Activated CD8-positive, alpha-beta memory T cell treated with anti-CD3 and anti-CD28 coated beads, Interleukin-2, amount 50 U/mL, for 24 hours (primary cell): ENCODE results near the gene LCNL1.

Source experiments
- DNase-seq: peaks from one replicate; pipeline ENCODE4 v3.0.0-alpha.2; 2020; ENCODE audit errors: extremely low read depth

The LCNL1 gene

DNA sequence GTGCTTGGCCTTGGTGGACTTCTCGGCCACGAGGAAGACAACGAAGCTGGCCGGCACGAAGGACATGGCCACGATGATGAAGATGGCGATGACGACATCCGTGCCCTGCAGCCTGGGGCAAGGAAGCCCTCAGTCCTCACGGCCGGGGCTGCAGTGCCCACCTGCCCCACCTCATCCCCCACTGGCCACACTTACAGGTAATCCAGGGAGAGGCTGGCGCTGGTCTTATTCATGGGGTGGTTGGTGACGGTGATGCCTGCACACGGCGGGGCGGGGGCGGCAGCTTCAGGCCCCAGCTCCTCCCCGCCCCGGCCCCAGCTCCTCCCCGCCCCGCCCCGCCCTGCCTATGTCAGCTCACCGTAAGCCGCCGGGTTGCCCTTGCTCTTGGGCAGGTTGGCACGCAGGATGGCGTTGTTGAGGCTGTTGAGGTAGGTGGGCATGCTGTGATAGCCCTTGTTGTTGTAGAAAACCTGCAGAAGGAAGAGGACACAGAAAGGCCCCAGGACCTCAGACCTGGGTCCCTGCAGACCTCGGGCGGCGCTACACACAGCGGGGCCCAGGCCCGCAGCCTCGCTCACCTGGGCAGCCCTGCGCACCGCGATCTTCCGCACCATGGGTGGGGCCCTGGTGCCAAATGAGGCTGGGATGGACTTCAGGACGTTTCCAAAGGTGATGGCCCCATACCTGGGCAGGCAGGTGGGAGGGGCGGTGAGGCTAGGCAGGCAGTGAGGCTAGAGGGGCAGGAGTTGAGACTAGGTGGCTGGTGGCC is 29.3 kb downstream of the LCNL1 start:
- no peak for DNase-seq

DNA sequence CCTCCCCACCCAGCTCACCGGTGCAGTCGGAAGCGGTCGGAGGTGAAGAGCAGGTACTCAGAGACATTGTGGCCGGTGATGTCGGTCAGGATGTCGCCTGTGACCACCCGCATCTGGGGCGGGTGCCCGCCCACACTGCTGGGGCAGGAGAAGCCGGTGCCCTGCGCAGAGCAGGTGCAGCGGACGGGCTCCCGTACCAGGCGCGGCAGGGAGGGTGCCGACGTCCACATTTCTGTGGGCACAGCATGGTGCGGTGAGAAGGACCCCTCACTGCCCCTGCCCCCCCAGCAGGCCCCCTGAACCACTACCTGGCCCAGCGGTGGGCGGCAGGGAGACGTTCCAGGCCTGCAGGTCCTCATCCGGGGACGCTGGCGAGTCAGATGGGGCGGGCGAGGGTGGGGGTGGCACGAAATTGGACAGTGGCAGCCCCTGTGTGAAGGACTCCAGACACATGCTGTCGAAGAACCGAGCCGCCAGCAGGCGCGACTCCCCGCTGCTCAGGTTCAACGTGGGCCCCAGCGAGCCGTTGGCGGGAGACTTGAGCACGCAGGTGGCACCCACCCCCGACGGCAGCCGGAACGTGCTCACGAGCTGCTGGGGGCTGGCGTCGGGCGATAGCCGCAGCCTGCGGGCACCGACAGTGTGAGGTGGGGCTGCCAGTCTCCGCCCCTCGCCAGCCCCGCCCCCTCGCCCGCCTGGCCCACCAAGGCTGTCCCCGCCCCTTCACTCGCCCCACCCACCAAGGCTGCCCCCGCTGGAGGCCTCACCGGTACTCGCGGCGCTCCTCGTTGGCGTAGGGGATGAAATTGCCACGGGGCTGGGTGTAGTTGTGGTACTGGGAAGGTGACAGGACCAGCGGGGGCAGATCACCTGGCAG is 30.1 kb downstream of the LCNL1 start:
- DNase-seq, result no peak

DNA sequence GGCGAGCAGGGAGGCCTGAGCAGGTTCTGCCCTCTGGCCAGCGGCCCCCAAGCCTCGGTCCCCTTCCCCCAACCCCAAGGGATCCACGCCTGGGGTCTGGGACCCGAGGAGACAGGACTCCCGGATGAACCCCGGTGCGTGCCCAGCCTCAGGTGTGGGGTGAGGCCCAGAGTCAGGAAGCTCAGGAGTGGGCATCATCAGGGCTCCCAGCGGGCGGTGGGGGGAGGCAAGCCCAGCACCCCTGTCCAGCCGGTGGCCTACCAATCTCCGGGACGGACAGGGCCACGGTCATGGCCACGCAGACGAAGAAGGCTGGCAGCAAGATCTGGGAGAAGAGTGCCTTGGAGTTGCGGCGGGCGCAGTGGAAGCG is 30.8 kb downstream of the LCNL1 start:
- no peak for DNase-seq

DNA sequence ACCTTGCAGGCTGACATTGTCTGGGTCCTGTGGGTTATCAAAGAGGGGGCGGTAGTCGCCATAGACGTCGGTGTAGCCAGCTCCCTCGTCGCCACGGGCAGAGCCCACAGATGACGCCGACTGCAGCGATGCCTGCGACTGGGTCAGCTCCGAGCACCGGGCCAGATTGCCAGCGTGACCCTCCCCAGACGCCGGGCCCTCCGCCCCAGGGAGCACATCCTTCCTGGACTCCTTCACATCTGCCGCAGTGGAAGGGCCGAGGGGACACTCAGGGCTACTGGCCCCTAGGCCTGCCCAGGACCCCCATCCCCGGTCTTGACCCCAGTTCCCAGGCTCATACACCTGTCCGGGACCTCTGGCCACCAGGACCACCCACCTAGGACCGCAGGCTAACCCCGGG is 31.4 kb downstream of the LCNL1 start:
- DNase-seq, result no peak

DNA sequence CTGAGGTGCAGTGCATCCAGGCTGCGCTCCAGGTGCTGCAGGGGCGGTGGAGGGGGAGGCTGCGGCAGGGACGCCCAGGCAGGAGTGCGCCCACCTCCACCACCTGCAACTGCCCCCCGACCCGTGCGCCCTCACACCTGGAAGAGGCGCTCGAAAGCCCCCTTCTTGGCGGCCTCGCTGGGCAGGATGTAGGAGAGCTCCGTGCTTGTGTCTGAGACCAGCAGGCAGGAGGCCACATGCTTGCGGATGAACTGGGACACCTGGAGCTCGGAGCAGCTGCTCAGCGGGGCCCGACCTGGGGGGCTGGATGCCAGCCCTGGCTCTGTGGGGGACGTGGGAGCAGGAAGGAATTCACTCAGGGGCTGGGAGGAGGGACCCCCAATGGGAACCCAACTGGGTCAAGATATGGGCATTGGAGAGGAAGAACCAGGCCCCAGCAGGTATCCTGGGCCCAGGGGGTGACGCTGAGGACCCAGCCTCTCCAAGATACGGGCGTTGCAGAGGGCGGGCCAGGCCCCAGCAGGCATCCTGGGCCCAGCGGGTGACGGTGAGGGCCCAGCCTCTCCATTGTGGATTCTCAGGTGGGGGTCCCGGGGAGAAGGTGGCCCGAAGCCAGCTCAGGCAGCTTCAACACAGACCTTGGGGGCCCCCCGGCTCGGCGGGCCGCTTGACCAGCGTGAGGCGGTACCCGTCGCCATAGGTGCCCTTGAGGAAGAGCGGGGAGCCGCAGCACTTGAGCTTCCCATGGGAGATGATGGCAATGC is 32.2 kb downstream of the LCNL1 start:
- DNase-seq, result no peak

DNA sequence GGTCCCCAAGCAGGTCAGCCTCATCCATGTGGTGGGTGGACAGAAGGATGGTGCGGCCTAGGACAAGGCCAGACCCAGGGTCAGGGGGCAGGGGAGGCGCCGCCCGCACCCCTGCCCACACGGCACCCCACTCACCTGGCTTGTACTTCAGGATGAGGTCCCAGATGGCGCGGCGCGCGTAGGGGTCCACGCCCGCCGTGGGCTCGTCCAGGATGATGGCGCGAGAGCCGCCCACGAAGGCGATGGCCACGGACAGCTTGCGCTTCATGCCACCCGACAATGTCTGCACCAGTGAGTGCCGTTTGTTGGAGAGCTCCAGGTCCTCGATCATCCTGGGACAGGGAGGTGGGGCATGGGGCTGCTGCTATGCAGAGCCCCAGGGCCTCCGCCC is 32.7 kb downstream of the LCNL1 start:
- DNase-seq, result no peak

DNA sequence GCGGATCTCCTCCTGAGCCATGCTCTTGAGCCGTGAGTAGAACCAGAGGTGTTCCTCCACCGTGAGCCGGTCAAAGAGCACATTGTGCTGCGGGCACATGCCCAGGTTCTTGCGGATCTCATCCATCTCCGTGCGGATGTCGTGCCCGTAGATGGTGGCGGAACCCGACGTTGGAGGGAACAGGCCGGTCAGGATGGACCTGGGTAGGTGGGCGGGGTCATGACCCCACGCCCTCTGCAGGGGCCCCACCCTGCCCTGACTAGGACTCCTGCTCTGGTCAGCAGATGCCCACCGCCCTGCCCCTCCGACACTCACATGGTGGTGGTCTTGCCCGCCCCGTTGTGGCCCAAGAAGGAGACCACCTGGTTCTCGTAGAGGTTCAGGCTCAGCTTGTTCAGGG is 33.2 kb downstream of the LCNL1 start:
- DNase-seq, result no peak

DNA sequence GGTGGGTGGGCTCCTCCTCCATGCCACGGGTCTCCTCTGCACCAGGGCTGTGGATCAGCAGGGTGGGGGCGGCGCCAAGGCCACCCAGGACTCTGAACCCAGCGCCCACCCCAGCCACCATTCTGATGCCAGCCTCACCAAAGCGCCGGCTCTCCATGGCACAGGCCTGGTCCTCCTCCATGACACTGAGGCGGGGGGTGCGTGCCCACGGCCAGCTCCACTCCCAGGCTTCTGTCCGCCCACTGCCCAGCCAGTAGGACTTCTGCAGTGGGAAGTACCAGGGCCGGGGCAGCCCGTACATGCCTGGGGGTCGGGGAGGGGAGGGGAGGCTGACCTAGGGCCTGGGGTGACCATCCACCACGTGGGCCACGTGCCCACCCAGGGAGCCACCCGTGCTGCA is 33.6 kb downstream of the LCNL1 start:
- no peak for DNase-seq

DNA sequence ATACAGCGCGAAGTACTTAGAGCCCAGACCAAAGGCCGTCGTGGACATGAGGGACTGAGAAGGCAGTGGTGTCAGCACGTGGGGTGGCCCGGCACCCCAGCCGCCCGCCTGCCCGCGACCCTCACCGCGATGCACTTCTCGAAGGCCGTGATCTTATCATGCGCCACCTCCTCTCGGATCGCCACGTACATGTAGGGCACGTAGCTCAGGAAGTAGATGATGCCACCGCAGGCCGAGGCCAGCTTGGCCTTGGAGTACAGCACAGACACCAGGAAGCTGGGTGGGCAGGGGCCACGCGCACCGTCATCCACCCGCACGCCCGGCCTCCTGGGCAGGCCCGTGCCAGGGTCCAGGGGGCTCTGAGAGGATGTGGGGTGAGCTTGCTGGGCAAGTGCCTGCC is 34.3 kb downstream of the LCNL1 start:
- no peak for DNase-seq

DNA sequence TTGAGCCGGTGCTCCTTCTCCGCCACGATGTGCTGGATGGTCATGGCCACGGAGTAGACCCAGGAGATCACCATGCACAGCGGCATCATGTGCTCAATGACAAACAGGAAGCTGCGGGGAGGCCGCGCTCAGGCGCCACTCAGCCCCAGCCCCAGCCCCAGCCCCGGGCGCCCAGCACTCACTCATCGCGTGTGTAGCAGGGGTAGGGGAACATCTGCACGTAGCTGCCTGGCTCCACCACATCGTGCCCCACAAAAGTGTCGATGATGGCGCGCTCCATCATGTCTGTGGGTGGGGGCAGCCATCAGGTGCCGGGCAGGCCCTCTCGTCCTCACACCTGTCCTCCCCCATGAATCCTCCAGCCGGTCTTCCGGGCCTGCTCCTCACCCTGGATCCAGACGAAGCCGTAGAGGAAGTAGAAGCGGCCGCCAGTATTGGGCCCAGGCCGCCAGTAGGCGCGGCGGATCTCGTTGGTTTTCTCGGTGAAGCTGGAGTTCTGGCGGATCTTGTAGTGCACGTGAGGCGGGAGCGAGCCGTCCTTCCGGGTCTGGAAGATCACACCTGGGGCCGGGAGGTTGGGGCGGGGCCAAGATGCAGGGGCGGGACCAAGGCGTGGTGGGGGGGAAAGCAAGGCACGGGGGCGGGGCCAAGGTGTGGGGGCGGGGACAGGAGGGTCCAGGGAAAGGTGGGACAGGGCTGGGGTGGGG is 35.2 kb downstream of the LCNL1 start:
- no peak for DNase-seq

DNA sequence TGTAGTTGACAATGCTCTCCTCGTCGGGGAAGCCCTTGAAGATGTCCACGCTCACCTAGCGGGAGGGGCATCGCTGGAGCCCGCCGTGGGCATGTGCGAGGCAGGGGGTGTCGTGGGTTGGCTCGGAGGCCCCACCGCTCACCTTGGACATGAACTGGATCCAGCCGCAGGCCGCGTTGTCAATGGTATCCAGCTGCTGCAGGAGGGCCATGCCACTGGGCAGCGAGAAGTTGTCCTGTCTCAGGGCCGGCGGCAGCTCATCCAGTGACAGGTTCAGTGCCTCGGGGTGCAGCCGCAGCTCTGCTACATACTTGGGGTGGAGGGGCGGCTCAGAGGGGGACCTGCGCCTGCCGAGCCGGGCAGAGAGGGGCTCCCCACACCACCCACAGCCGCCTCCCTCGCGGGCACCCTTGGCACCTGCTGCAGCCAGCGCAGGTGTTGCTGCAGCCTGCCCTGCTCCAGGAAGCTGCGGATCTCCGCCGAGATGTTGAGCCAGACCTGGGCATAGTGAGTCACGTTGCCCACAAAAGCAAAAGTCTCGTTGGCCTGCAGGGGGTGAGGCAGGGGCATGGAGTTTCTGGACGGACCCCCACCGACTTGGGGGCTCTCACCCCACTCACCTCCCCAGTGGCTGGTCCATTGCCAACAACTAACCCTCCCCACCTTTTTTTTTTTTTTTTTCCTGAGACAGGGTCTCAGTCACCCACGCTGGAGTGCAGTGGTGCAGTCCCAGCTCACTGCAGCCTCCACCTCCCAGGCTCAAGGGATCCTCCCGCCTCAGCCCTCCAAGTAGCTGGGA is 36.2 kb downstream of the LCNL1 start:
- DNase-seq, result no peak

DNA sequence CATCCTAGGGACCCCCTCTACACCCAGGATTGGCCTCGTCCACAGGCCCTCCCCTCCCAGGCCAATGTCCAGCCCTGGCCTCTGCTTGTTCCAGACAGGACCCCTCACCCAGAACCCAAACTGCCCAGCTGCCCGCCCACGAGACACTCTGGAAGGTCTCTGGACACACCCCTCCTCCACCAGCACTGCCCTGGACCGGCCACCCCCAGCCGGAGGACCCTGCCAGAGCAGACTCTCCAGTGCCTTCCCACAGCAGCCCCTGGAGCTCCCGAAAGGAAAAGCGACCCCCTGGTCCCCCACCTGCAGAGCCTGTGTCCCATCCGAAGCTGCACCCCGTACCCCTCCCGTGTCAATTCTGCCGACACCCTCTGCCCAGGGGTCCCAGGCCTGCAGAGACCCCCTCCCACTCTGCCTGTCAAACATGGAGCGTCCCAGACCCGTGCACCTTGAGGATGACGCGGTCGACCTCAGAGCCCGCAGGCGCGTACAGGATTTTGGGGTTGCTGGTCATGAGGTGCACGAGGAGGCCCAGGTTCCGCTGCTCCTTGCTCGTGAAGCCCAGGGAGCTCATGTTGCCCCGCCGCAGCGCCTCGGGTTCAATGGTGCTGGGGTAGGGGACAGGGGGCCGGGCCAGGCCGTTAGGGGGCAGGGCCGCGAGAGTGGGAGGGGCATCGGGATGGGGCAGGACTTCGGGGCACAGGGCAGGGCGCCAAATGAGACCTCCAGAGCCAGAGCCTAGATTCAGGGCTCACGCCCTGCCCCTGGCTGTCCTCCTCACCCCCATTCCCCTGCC is 37.3 kb downstream of the LCNL1 start:
- no peak for DNase-seq

DNA sequence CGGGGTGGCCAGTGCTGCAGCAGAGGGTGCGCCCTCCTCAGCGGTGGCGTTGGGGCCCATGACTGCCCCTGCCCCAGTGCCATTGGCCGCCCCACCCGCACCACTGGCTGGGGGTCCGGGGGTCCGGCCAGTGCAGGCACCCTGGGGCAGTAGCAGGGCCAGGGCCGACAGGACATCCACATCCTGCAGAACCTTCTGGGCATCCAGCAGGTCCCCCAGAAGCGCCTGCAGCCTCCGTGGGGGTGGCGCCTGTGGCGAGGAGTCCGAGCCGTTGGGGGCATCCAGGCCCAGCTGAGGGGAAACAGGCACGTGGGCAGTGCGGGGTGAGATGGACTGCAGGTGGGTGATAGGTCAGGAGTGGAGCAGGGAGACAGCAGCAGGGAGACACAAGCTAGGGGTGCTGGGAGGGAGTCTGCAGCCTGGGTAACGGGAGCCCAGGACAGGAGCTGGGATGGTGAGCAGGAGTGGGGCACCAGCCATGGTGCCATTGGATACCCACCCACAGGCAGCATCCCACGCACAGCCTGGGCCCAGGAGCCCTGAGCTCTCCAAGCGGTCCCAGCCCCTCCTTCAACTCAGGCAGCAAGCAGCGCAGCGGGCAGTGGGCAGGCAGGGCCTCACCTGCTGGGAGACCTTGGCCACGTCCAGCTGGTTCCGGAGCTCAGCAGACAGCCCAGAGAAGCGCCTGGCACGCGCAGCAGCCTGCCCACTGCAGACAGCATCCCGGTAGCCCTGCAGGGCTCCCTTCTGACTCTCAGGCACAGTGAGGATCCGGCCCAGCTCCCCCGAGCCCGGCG is 38.2 kb downstream of the LCNL1 start:
- no peak for DNase-seq

DNA sequence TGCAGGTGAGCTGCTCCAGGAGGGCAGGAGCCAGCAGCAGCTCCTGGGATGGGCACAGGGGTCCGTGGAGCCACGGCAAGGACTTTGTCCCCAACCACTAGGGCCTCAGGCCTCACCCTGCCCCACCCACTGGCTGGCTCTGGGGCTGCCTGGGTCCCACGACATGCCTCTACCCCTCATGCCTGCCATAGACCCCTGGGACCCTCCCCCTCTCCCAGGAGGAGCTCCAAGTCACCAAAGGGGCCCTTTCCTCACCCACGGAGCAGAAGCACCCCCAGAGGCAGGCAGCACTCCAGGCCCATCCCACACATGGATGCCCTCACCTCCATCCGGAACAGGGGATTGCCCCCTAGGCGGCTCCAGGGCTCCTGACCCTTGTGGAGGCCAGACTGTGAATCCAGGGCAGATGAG is 38.8 kb downstream of the LCNL1 start:
- DNase-seq, result no peak

DNA sequence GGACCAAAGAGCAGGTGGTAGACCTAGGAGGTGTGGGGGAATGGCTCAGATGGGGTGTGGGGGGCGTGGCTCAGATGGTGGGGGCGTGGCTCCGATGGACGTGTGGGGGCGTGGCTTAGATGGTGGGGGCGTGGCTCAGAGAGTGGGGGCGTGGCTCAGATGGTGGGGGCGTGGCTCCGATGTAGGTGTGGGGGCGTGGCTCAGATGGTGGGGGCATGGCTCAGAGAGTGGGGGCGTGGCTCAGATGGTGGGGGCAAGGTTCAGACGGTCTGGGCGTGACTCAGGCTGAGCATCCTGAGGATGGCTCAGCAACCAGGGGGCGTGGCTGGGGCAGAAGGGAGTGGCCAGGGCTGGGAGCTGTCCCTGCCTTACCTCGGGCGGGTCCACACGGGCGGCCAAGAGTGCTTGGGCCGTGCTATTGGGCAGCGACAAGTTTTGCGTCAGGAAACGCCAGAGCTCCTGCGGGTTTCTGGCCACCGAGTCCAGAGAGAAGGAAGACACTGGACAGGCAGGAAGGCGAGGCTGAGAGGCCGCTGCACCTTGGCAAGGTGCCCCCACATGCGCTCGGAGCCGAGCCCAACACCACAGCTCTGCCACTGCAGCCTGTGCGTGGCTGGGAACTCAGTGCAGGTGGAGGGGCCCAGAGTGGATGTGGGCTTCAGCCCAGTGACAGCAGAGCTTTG is 39.3 kb downstream of the LCNL1 start:
- peak; percentile 58 for DNase-seq

DNA sequence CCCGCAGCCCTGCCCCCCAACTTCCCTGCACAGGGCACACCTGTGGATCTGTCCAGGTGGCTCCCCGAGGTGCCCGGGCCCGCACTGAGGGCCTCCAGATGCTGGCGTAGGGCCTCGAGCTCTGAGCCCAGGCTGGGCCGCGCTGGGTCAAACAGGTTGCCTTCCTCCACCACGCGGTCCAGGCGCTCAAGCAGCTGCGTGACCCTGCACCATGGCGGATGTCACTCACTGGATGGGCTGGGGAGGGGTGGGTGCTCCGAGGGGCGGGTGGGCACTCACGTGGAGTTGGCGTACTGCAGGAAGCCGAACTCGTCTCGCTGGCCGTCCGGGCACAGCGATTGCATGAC is 39.8 kb downstream of the LCNL1 start:
- no peak for DNase-seq

DNA sequence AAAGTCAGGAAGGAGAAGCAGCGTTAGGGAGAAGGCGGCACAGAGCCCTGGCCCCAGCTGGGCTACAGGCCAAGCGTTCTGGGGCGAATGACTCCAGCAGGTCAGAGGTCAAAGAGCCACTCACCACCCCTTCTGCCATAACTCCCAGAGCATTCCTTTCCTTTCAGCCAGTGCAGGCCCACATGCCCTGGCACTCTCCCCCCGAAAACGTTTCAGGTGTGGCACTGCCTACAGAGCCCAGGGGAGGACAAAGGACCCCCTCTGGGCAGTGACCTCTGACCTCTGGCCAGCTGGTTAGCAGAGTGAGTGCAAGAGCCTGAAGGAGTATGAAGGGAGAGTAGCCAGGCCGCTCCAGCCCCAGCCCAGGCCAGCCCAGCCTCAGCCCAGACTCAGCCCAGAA is 40.4 kb downstream of the LCNL1 start:
- DNase-seq, result no peak

DNA sequence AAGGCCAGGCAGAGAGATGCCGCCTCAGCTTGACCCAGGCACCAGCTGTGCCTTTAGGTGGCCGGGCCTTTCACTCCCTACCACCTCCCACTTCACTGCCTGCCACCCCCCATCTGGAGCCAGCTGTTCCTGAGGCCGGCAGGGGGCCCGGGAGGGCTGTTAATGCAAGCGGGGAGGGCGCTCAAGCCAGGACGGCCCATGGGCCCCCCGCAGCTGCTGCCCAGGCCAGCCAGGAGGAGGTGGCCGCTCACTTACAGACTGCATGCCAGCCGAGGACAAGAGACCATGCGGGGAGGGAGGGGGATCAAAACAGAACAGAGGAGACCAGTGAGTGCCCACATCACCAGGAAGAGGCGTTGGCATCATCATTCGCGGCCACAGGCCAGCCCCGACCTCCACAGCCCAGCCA is 40.8 kb downstream of the LCNL1 start:
- no peak for DNase-seq

DNA sequence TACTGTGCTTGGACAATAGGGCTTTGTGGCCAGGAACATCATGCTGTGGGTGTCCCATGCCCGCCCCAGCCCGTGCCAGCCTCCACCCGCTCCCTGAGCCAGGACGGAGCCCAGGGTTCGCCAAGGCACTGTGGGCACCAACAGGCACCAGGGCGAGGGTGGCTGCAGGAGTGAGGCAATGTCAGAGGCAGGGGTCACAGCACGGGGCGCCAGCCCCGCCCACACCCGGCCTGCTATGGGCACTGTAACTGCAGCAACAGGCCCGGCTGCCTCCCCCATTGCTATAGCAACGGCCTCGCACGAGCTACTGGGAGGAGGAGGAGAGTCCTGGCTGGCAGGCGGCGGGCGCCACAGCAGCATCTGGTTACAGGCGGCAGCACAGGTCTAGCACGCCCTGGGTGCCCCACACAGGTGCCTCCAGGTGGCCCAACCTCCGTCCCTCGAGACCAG is 42.7 kb downstream of the LCNL1 start:
- no peak for DNase-seq
